IMR-90 (cell line): ENCODE results near the gene TELO2. TPM values are rescaled to one million over a fixed set of nuclear protein-coding genes. Genes with fewer than 3 reads are reported as not detected.

Source experiments
- ATAC-seq: fragments of 200-7000 bp; cut with Tn5 transposase; 2 replicates; pipeline ENCODE4 v1.9.1; 2020; ENCODE audit warnings: low read depth, mild to moderate bottlenecking, moderate library complexity
- BruUV-seq: library from RNA; stranded (reverse); fragments of 400-500 nt; replicated peaks from 2 replicates; lab custom pipeline; 2021; lab: Mats Ljungman, UMichigan
- CTCF ChIA-PET: fragments of 300-600 bp; formaldehyde crosslinking; extraction: SDS; loops from one replicate; lab custom pipeline; 2021; ENCODE audit warnings: antibody characterized with exemption; lab: Yijun Ruan, JAX
- POLR2A ChIA-PET: fragments of 300-600 bp; sonication (Branson Sonifier 250); formaldehyde crosslinking; loops from one replicate; lab custom pipeline; 2022; ENCODE audit warnings: antibody characterized with exemption; ENCODE audit not compliant: unreplicated experiment; lab: Charles Lee
- DNase-seq: peaks from one replicate; pipeline ENCODE4 v3.0.0; 2013
- H2AFZ ChIP-seq: replicated peaks from 2 replicates; pipeline ENCODE3; 2013; ENCODE audit warnings: low read length, mild to moderate bottlenecking; ENCODE audit not compliant: poor library complexity
- H2AK5ac ChIP-seq: 2 replicates; pipeline ENCODE4 v1.6.1; 2013; ENCODE audit warnings: low read depth, low read length, inconsistent platforms
- H2AK9ac ChIP-seq: replicated peaks from 2 replicates; pipeline ENCODE3; 2013; ENCODE audit warnings: mild to moderate bottlenecking, low read depth, low read length, moderate library complexity; ENCODE audit not compliant: poor library complexity
- H2BK120ac ChIP-seq: 2 replicates; pipeline ENCODE4 v1.6.1; 2013; ENCODE audit warnings: low read depth, low read length, inconsistent platforms
- H2BK15ac ChIP-seq: 3 replicates; pipeline ENCODE4 v1.6.1; 2013; ENCODE audit warnings: low read depth, low read length, inconsistent platforms
- H2BK20ac ChIP-seq: 2 replicates; pipeline ENCODE4 v1.6.1; 2013; ENCODE audit warnings: low read depth, mild to moderate bottlenecking, inconsistent platforms, low read length, moderate library complexity
- H2BK5ac ChIP-seq: 2 replicates; pipeline ENCODE4 v1.6.1; 2013; ENCODE audit warnings: mild to moderate bottlenecking, low read depth, low read length, inconsistent platforms; ENCODE audit not compliant: poor library complexity, severe bottlenecking
- H3K14ac ChIP-seq: replicated peaks from 2 replicates; pipeline ENCODE4 v1.6.1; 2013; ENCODE audit warnings: low read depth, low read length, inconsistent platforms
- H3K18ac ChIP-seq: 2 replicates; pipeline ENCODE4 v1.6.1; 2013; ENCODE audit warnings: low read depth, low read length, control low read depth
- H3K23ac ChIP-seq: 2 replicates; pipeline ENCODE4 v1.6.1; 2013; ENCODE audit warnings: low read depth, low read length, inconsistent platforms
- H3K27ac ChIP-seq: 2 replicates; pipeline ENCODE4 v1.5.1; 2013; ENCODE audit warnings: mild to moderate bottlenecking, control low read depth, low read length; ENCODE audit not compliant: insufficient read depth
- H3K27me3 ChIP-seq: 2 replicates; pipeline ENCODE4 v1.6.1; 2013; ENCODE audit warnings: low read length; ENCODE audit not compliant: control insufficient read depth, insufficient read depth
- H3K36me3 ChIP-seq: 2 replicates; pipeline ENCODE4 v1.6.1; 2013; ENCODE audit warnings: low read length, mixed read lengths; ENCODE audit not compliant: control insufficient read depth, insufficient read depth
- H3K4ac ChIP-seq: 2 replicates; pipeline ENCODE4 v1.6.1; 2013; ENCODE audit warnings: low read depth, low read length, inconsistent platforms
- H3K4me1 ChIP-seq: 2 replicates; pipeline ENCODE4 v1.6.1; 2013; ENCODE audit warnings: low read length, mixed read lengths; ENCODE audit not compliant: control insufficient read depth, insufficient read depth
- H3K4me2 ChIP-seq: 2 replicates; pipeline ENCODE4 v1.6.1; 2013; ENCODE audit warnings: low read depth, mild to moderate bottlenecking, control low read depth, low read length, moderate library complexity
- H3K4me3 ChIP-seq: 2 replicates; pipeline ENCODE4 v1.5.1; 2013; ENCODE audit warnings: low read depth, mild to moderate bottlenecking, control low read depth, low read length, moderate library complexity; ENCODE audit not compliant: insufficient read depth
- H3K56ac ChIP-seq: 2 replicates; pipeline ENCODE4 v1.6.1; 2013; ENCODE audit warnings: low read length, inconsistent platforms; ENCODE audit not compliant: insufficient read depth; ENCODE audit errors: extremely low read depth
- H3K79me1 ChIP-seq, 2 experiments: 2 replicates each; pipeline ENCODE4 v1.6.1; 2013; ENCODE audit warnings: low read length in 2 of 2, inconsistent platforms in 1 of 2, low read depth in 1 of 2
- H3K9ac ChIP-seq: 2 replicates; pipeline ENCODE4 v1.6.1; 2013; ENCODE audit warnings: low read depth, low read length, control low read depth
- H3K9me1 ChIP-seq: 2 replicates; pipeline ENCODE4 v1.6.1; 2013; ENCODE audit warnings: low read length, inconsistent platforms; ENCODE audit not compliant: insufficient read depth
- H3K9me3 ChIP-seq: 2 replicates; pipeline ENCODE4 v1.6.1; 2013; ENCODE audit warnings: low read length; ENCODE audit not compliant: control insufficient read depth, insufficient read depth
- H4K20me1 ChIP-seq: 2 replicates; pipeline ENCODE4 v1.6.1; 2013; ENCODE audit warnings: low read length, inconsistent platforms; ENCODE audit not compliant: insufficient read depth
- H4K5ac ChIP-seq: 2 replicates; pipeline ENCODE4 v1.6.1; 2013; ENCODE audit warnings: mild to moderate bottlenecking, low read depth, low read length, control low read depth
- H4K8ac ChIP-seq, 2 experiments: 2 replicates each; pipeline ENCODE4 v1.6.1; 2013; ENCODE audit warnings: low read depth in 2 of 2, low read length in 2 of 2, control low read depth in 1 of 2, inconsistent platforms in 1 of 2
- H4K91ac ChIP-seq: 2 replicates; pipeline ENCODE4 v1.6.1; 2013; ENCODE audit warnings: low read depth, low read length, inconsistent platforms; ENCODE audit not compliant: insufficient read depth
- BHLHE40 ChIP-seq: fragments of 150-350 bp; IDR thresholded peaks from 2 replicates; pipeline ENCODE4 v1.6.1; 2016; ENCODE audit warnings: mild to moderate bottlenecking, low read depth, low read length
- CEBPB ChIP-seq: IDR thresholded peaks from 2 replicates; pipeline ENCODE4 v1.6.1; 2012; ENCODE audit warnings: low read depth, low read length, improper control_type of control experiment
- CHD1 ChIP-seq: IDR thresholded peaks from 2 replicates; pipeline ENCODE4 v1.6.1; 2012; ENCODE audit warnings: low read depth, low read length, improper control_type of control experiment
- ELK1 ChIP-seq: fragments of 150-350 bp; IDR thresholded peaks from 2 replicates; pipeline ENCODE4 v1.6.1; 2016; ENCODE audit warnings: low read depth, mild to moderate bottlenecking, low read length, moderate library complexity, borderline replicate concordance
- MAFK ChIP-seq: IDR thresholded peaks from 2 replicates; pipeline ENCODE4 v1.6.1; 2012; ENCODE audit warnings: low read depth, low read length, improper control_type of control experiment
- MAZ ChIP-seq: IDR thresholded peaks from 2 replicates; pipeline ENCODE4 v1.6.1; 2012; ENCODE audit warnings: low read depth, mild to moderate bottlenecking, low read length, improper control_type of control experiment, moderate library complexity, borderline replicate concordance
- MXI1 ChIP-seq: IDR thresholded peaks from 2 replicates; pipeline ENCODE4 v1.6.1; 2012; ENCODE audit warnings: low read depth, mild to moderate bottlenecking, low read length, moderate library complexity, borderline replicate concordance
- NFE2L2 ChIP-seq: fragments of 150-350 bp; IDR thresholded peaks from 2 replicates; pipeline ENCODE4 v1.6.1; 2016; ENCODE audit warnings: low read depth, mild to moderate bottlenecking, low read length
- POLR2A ChIP-seq: IDR thresholded peaks from 2 replicates; pipeline ENCODE4 v1.6.1; 2012; ENCODE audit warnings: mild to moderate bottlenecking, low read depth, low read length
- RAD21 ChIP-seq: IDR thresholded peaks from 2 replicates; pipeline ENCODE4 v1.6.1; 2012; ENCODE audit warnings: low read length, improper control_type of control experiment
- RCOR1 ChIP-seq: IDR thresholded peaks from 2 replicates; pipeline ENCODE4 v1.6.1; 2012; ENCODE audit warnings: mild to moderate bottlenecking, low read length, improper control_type of control experiment; ENCODE audit not compliant: insufficient replicate concordance
- RFX5 ChIP-seq: IDR thresholded peaks from 2 replicates; pipeline ENCODE4 v1.8.0; 2012; ENCODE audit warnings: low read depth, mild to moderate bottlenecking, low read length, moderate library complexity
- SMC3 ChIP-seq: fragments of 150-350 bp; IDR thresholded peaks from 2 replicates; pipeline ENCODE4 v1.6.1; 2016; ENCODE audit warnings: low read depth, mild to moderate bottlenecking, antibody characterized with exemption, low read length, moderate library complexity
- WGBS, 2 experiments: methylation state at CpG; one replicate each; pipeline versions ENCODE4 v1.1.5 to v1.1.7; 2013; ENCODE audit warnings: missing lambda C conversion rate in 2 of 2; ENCODE audit not compliant: insufficient read length in 1 of 2; ENCODE audit errors: extremely low coverage in 2 of 2; 5-methylcytosine and 5-hydroxymethylcytosine counted together
- dilution Hi-C: fragments of 300-500 bp; cut with HindIII; formaldehyde crosslinking; loops from one replicate; pipeline ENCODE4 v1.14.3; 2018; ENCODE audit warnings: low sequenced_read_pairs; ENCODE audit not compliant: unreplicated experiment
- in situ Hi-C: fragments of 300-500 bp; cut with MboI; formaldehyde crosslinking; loops from 3 replicates; pipeline ENCODE4 v1.14.3; 2019; ENCODE audit warnings: low sequenced_read_pairs, inconsistent platforms, mixed read lengths
- intact Hi-C: fragments of 100-400 bp; cut with micrococcal nuclease; formaldehyde crosslinking; loops from 2 replicates; pipeline ENCODE4 v1.10.0; 2022
- polyA plus RNA-seq, 3 experiments: library from polyadenylated mRNA; depleted of rRNA; stranded (reverse); fragments of >200 nt; gene quantifications; 2 replicates each; pipeline ENCODE4 v1.2.3, GENCODE V29; 2012; ENCODE audit warnings: low replicate concordance in 1 of 3
- total RNA-seq: library from RNA; depleted of rRNA; stranded (reverse); fragments of >200 nt; gene quantifications from 2 replicates; pipeline ENCODE4 v1.2.3, GENCODE V29; 2012
- TF ChIP-seq, protein P1 (sequence below): conservative IDR thresholded peaks from 2 replicates; pipeline ENCODE4 v1.5.1; 2012; ENCODE audit warnings: mild to moderate bottlenecking, low read depth, low read length, improper control_type of control experiment
- TF ChIP-seq, protein P2 (sequence below): fragments of 150-350 bp; IDR thresholded peaks from 2 replicates; pipeline ENCODE4 v1.6.1; 2017; ENCODE audit warnings: mild to moderate bottlenecking, antibody characterized with exemption, low read length, low read depth

Gene TELO2
- total and polyA plus RNA-seq, 2 of the 4 experiments (the other 2 are of a cell fraction) = 6.6 to 26.6 TPM

GRCh38 chr16:1532081-1532760 is 39.1 kb downstream of the TELO2 start:
- H4K8ac ChIP-seq = no peak overlapping the region; a peak in 2 of 4 replicates
- no peak overlapping the region for H4K5ac ChIP-seq
- peaks cover 17% of the 10 kb centered on the region for H3K4me1 ChIP-seq
- peaks cover 5 to 34% of the 10 kb centered on the region in 2 experiments; a peak in 3 of 4 replicates for H3K79me1 ChIP-seq
- no peaks in the 10 kb centered on the region for H3K27me3 ChIP-seq
- no peak overlapping the region for H3K27ac ChIP-seq
- no peak overlapping the region for H3K18ac ChIP-seq
- H2BK15ac ChIP-seq = no peak overlapping the region
- peak overlapping the region; percentile 55 for H2AK9ac ChIP-seq
- H3K4me3 ChIP-seq = no peak overlapping the region
- H2BK20ac ChIP-seq = peak overlapping the region; percentile 34; the same call in 1 of the 2 replicates
- no peak overlapping the region for H4K91ac ChIP-seq
- no peak overlapping the region for H2BK5ac ChIP-seq
- H2AK5ac ChIP-seq = peak overlapping the region; percentile 43; the same call in 1 of the 2 replicates
- WGBS, 2 experiments = 79% methylated on average over 7 of the region's 28 CpGs; no CpG with 5 or more reads in 1 of the 2 experiments
- H4K20me1 ChIP-seq = no peaks in the 10 kb centered on the region
- H3K4me2 ChIP-seq = no peak overlapping the region
- peaks cover 8% of the 10 kb centered on the region; the same call in 1 of the 2 replicates for H3K36me3 ChIP-seq
- intact Hi-C loops (no loop called here), dilution Hi-C loops (no loop called here), in situ Hi-C loops (no loop called here)
- ChIA-PET CTCF (interaction anchor here (0.7 to 1.5 kb wide), 2 partner anchors 30 to 43 kb away, joined by 3 read pairs; no protein-coding TSS in a partner anchor), POLR2A (no interaction called here)
- H3K4ac ChIP-seq = peak overlapping the region; percentile 86; the same call in 1 of the 2 replicates
- H3K56ac ChIP-seq = no peak overlapping the region
- no peak overlapping the region for H2BK120ac ChIP-seq
- no peak overlapping the region for H3K14ac ChIP-seq
- ATAC-seq (no peak), DNase-seq (no peak)
- H3K23ac ChIP-seq = no peak overlapping the region; the same call in 1 of the 2 replicates
- H3K9me1 ChIP-seq = peaks cover 4% of the 10 kb centered on the region
- no peaks in the 10 kb centered on the region for H3K9me3 ChIP-seq
- H2AFZ ChIP-seq = peak overlapping the region; percentile 29
- no TSS peak for BruUV-seq
- no peak overlapping the region for H3K9ac ChIP-seq
- no peak for TF ChIP-seq RFX5
- no peak for TF ChIP-seq NFE2L2
- TF ChIP-seq, protein P1, sequence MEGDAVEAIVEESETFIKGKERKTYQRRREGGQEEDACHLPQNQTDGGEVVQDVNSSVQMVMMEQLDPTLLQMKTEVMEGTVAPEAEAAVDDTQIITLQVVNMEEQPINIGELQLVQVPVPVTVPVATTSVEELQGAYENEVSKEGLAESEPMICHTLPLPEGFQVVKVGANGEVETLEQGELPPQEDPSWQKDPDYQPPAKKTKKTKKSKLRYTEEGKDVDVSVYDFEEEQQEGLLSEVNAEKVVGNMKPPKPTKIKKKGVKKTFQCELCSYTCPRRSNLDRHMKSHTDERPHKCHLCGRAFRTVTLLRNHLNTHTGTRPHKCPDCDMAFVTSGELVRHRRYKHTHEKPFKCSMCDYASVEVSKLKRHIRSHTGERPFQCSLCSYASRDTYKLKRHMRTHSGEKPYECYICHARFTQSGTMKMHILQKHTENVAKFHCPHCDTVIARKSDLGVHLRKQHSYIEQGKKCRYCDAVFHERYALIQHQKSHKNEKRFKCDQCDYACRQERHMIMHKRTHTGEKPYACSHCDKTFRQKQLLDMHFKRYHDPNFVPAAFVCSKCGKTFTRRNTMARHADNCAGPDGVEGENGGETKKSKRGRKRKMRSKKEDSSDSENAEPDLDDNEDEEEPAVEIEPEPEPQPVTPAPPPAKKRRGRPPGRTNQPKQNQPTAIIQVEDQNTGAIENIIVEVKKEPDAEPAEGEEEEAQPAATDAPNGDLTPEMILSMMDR = no peak
- TF ChIP-seq, protein P2, sequence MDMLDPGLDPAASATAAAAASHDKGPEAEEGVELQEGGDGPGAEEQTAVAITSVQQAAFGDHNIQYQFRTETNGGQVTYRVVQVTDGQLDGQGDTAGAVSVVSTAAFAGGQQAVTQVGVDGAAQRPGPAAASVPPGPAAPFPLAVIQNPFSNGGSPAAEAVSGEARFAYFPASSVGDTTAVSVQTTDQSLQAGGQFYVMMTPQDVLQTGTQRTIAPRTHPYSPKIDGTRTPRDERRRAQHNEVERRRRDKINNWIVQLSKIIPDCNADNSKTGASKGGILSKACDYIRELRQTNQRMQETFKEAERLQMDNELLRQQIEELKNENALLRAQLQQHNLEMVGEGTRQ = no peak
- no peak for TF ChIP-seq RAD21
- no peak for TF ChIP-seq MAFK
- no peak for TF ChIP-seq ELK1
- TF ChIP-seq BHLHE40 = no peak
- TF ChIP-seq CHD1 = no peak
- no peak for TF ChIP-seq MAZ
- no peak for TF ChIP-seq SMC3
- no peak for TF ChIP-seq RCOR1
- TF ChIP-seq CEBPB = no peak
- no peak for TF ChIP-seq MXI1
- no peak for TF ChIP-seq POLR2A
